HEK293 (cell line): ENCODE results near the gene SFT2D1.

Experiments
- CTCF ChIA-PET: fragments of 350-600 bp; formaldehyde crosslinking; extraction: SDS; loops from one replicate; lab custom pipeline; 2021; ENCODE audit warnings: antibody characterized with exemption; lab: Yijun Ruan, JAX
- POLR2A ChIA-PET: fragments of 300-600 bp; formaldehyde crosslinking; extraction: SDS; loops from one replicate; lab custom pipeline; 2020; ENCODE audit warnings: antibody characterized with exemption, inconsistent platforms; lab: Yijun Ruan, JAX
- H3K27ac ChIP-seq: fragments of 200-500 bp; sonication (Bioruptor generic); 2 replicates; pipeline ENCODE4 v1.5.1; 2014; ENCODE audit warnings: low read depth, low read length, control low read depth, inconsistent platforms; ENCODE audit errors: extremely low read depth
- H3K36me3 ChIP-seq, 2 experiments: fragments of 200-500 bp in 1 of 2; sonication (Bioruptor generic) in 1 of 2; 1 replicate in 1 of 2; 2 replicates in 1 of 2; pipeline ENCODE4 v1.5.1; 2014 to 2017; ENCODE audit warnings: inconsistent platforms in 2 of 2, low read length in 2 of 2; ENCODE audit not compliant: control insufficient read depth in 2 of 2, insufficient read depth in 1 of 2
- H3K4me1 ChIP-seq: fragments of 200-500 bp; sonication (Bioruptor generic); 2 replicates; pipeline ENCODE4 v1.5.1; 2014; ENCODE audit warnings: mild to moderate bottlenecking, low read length, inconsistent platforms; ENCODE audit not compliant: control insufficient read depth, insufficient read depth
- H3K4me3 ChIP-seq: 2 replicates; pipeline ENCODE4 v1.5.1; 2011; ENCODE audit warnings: low read depth, mild to moderate bottlenecking, control low read depth, low read length, moderate library complexity
- H3K9me3 ChIP-seq: fragments of 200-500 bp; sonication (Bioruptor generic); 2 replicates; pipeline ENCODE4 v1.5.1; 2014; ENCODE audit warnings: low read depth, low read length, inconsistent platforms; ENCODE audit not compliant: control insufficient read depth, insufficient read depth
- CTCF ChIP-seq: fragments of 450-650 bp; formaldehyde crosslinking; IDR thresholded peaks from 2 replicates; pipeline ENCODE4 v1.5.1; 2016; ENCODE audit warnings: missing biosample characterization, missing genetic modification characterization
- FEZF1 ChIP-seq: fragments of 450-650 bp; formaldehyde crosslinking; IDR thresholded peaks from 2 replicates; pipeline ENCODE4 v1.5.1; 2016; ENCODE audit warnings: missing biosample characterization, missing genetic modification characterization
- KLF9 ChIP-seq: fragments of 450-650 bp; formaldehyde crosslinking; IDR thresholded peaks from 2 replicates; pipeline ENCODE4 v1.5.1; 2016; ENCODE audit warnings: missing biosample characterization, missing genetic modification characterization, low read depth
- PATZ1 ChIP-seq: fragments of 450-650 bp; formaldehyde crosslinking; IDR thresholded peaks from 2 replicates; pipeline ENCODE4 v1.5.1; 2016; ENCODE audit warnings: missing biosample characterization, missing genetic modification characterization
- RBAK ChIP-seq: fragments of 450-650 bp; formaldehyde crosslinking; IDR thresholded peaks from 2 replicates; pipeline ENCODE4 v1.5.1; 2016; ENCODE audit warnings: missing biosample characterization, missing genetic modification characterization
- SP2 ChIP-seq: fragments of 450-650 bp; formaldehyde crosslinking; IDR thresholded peaks from 2 replicates; pipeline ENCODE4 v1.5.1; 2016; ENCODE audit warnings: missing biosample characterization, missing genetic modification characterization
- YY2 ChIP-seq: fragments of 450-650 bp; formaldehyde crosslinking; IDR thresholded peaks from 2 replicates; pipeline ENCODE4 v1.5.1; 2016; ENCODE audit warnings: missing biosample characterization, missing genetic modification characterization
- ZBTB20 ChIP-seq: fragments of 450-650 bp; formaldehyde crosslinking; IDR thresholded peaks from 2 replicates; pipeline ENCODE4 v1.5.1; 2016; ENCODE audit warnings: missing biosample characterization, missing genetic modification characterization
- ZBTB21 ChIP-seq: fragments of 450-650 bp; formaldehyde crosslinking; IDR thresholded peaks from 2 replicates; pipeline ENCODE4 v1.5.1; 2017; ENCODE audit warnings: missing biosample characterization, missing genetic modification characterization
- ZFHX2 ChIP-seq: fragments of 450-650 bp; formaldehyde crosslinking; conservative IDR thresholded peaks from 2 replicates; pipeline ENCODE4 v1.5.1; 2016; ENCODE audit warnings: missing biosample characterization, missing genetic modification characterization
- ZFP37 ChIP-seq: fragments of 450-650 bp; formaldehyde crosslinking; IDR thresholded peaks from 2 replicates; pipeline ENCODE4 v1.5.1; 2016; ENCODE audit warnings: missing biosample characterization, missing genetic modification characterization
- ZNF140 ChIP-seq: fragments of 450-650 bp; formaldehyde crosslinking; IDR thresholded peaks from 2 replicates; pipeline ENCODE4 v1.5.1; 2016; ENCODE audit warnings: missing biosample characterization, missing genetic modification characterization
- ZNF169 ChIP-seq: fragments of 450-650 bp; formaldehyde crosslinking; IDR thresholded peaks from 2 replicates; pipeline ENCODE4 v1.5.1; 2016; ENCODE audit warnings: missing biosample characterization, missing genetic modification characterization
- ZNF174 ChIP-seq: fragments of 450-650 bp; formaldehyde crosslinking; IDR thresholded peaks from 2 replicates; pipeline ENCODE4 v1.5.0; 2017; ENCODE audit warnings: missing biosample characterization, mild to moderate bottlenecking, missing genetic modification characterization
- ZNF175 ChIP-seq: fragments of 450-650 bp; formaldehyde crosslinking; IDR thresholded peaks from 2 replicates; pipeline ENCODE4 v1.5.1; 2016; ENCODE audit warnings: missing biosample characterization, missing genetic modification characterization
- ZNF221 ChIP-seq: fragments of 450-650 bp; formaldehyde crosslinking; IDR thresholded peaks from 2 replicates; pipeline ENCODE4 v1.5.1; 2017; ENCODE audit warnings: missing biosample characterization, missing genetic modification characterization, borderline replicate concordance
- ZNF223 ChIP-seq: fragments of 450-650 bp; formaldehyde crosslinking; IDR thresholded peaks from 2 replicates; pipeline ENCODE4 v1.5.1; 2016; ENCODE audit warnings: missing biosample characterization, missing genetic modification characterization
- ZNF24 ChIP-seq: fragments of 450-650 bp; formaldehyde crosslinking; IDR thresholded peaks from 2 replicates; pipeline ENCODE4 v1.5.1; 2016; ENCODE audit warnings: missing biosample characterization, missing genetic modification characterization
- ZNF26 ChIP-seq: fragments of 450-650 bp; formaldehyde crosslinking; IDR thresholded peaks from 2 replicates; pipeline ENCODE4 v1.5.1; 2016; ENCODE audit warnings: missing biosample characterization, missing genetic modification characterization
- ZNF350 ChIP-seq: fragments of 450-650 bp; formaldehyde crosslinking; IDR thresholded peaks from 2 replicates; pipeline ENCODE4 v1.5.0; 2017; ENCODE audit warnings: missing biosample characterization, mild to moderate bottlenecking, missing genetic modification characterization
- ZNF362 ChIP-seq: fragments of 450-650 bp; formaldehyde crosslinking; IDR thresholded peaks from 2 replicates; pipeline ENCODE4 v1.5.1; 2016; ENCODE audit warnings: missing biosample characterization, missing genetic modification characterization
- ZNF398 ChIP-seq: fragments of 450-650 bp; formaldehyde crosslinking; IDR thresholded peaks from 2 replicates; pipeline ENCODE4 v1.5.1; 2017; ENCODE audit warnings: missing biosample characterization, missing genetic modification characterization
- ZNF416 ChIP-seq: fragments of 450-650 bp; formaldehyde crosslinking; IDR thresholded peaks from 2 replicates; pipeline ENCODE4 v1.5.1; 2016; ENCODE audit warnings: missing biosample characterization, missing genetic modification characterization
- ZNF449 ChIP-seq: fragments of 450-650 bp; formaldehyde crosslinking; IDR thresholded peaks from 2 replicates; pipeline ENCODE4 v1.5.1; 2017; ENCODE audit warnings: missing biosample characterization, mild to moderate bottlenecking, missing genetic modification characterization, moderate library complexity
- ZNF529 ChIP-seq: fragments of 450-650 bp; formaldehyde crosslinking; IDR thresholded peaks from 2 replicates; pipeline ENCODE4 v1.5.1; 2017; ENCODE audit warnings: missing genetic modification characterization, missing biosample characterization; ENCODE audit not compliant: insufficient replicate concordance
- ZNF658 ChIP-seq: fragments of 450-650 bp; formaldehyde crosslinking; IDR thresholded peaks from 2 replicates; pipeline ENCODE4; 2016; ENCODE audit warnings: missing biosample characterization, missing genetic modification characterization
- ZNF677 ChIP-seq: fragments of 450-650 bp; IDR thresholded peaks from 2 replicates; pipeline ENCODE4 v1.5.0; 2018; ENCODE audit warnings: missing biosample characterization, mild to moderate bottlenecking, missing genetic modification characterization, moderate library complexity

Gene SFT2D1

GRCh38 chr6:166305562-166306117 is 36.7 kb downstream of the SFT2D1 start:
- H3K27ac ChIP-seq: no peak overlapping the region
- no peaks in the 10 kb centered on the region for H3K4me1 ChIP-seq
- TF ChIP-seq ZNF529 (no peak), ZNF223 (tag by site-specific recombination) (no peak), ZNF449 (tag by site-specific recombination) (no peak), ZFP37 (tag by site-specific recombination) (no peak), CTCF (no peak), ZNF140 (tag by site-specific recombination) (no peak), ZNF398 (tag by site-specific recombination) (no peak), PATZ1 (tag by site-specific recombination) (no peak), ZNF677 (tag by site-specific recombination) (no peak), YY2 (tag by site-specific recombination) (no peak), ZBTB20 (no peak), RBAK (no peak), ZNF169 (no peak)
- POLR2A ChIA-PET: no interaction called here
- H3K9me3 ChIP-seq: no peaks in the 10 kb centered on the region
- CTCF ChIA-PET: interaction anchor here (0.6 to 2.6 kb wide), 5 partner anchors 7 to 95 kb away, joined by 4 to 9 read pairs (median 5); no protein-coding TSS in a partner anchor
- H3K4me3 ChIP-seq: no peak overlapping the region
- H3K36me3 ChIP-seq: no peaks in the 10 kb centered on the region

GRCh38 chr6:166304106-166304505 is 38.2 kb downstream of the SFT2D1 start:
- Histone ChIP-seq H3K4me1 (no peaks in the 10 kb centered on the region), H3K4me3 (no peak overlapping the region), H3K9me3 (no peaks in the 10 kb centered on the region), H3K36me3 (no peaks in the 10 kb centered on the region), H3K27ac (no peak overlapping the region)
- ChIA-PET POLR2A (no interaction called here), CTCF (interaction anchor here (1.3 to 2.6 kb wide), 3 partner anchors 9 to 97 kb away, joined by 4 to 11 read pairs (median 9); no protein-coding TSS in a partner anchor)
- TF ChIP-seq FEZF1 (tag by site-specific recombination) (no peak), ZNF140 (tag by site-specific recombination) (no peak), ZFHX2 (tag by site-specific recombination) (no peak), ZNF221 (tag by site-specific recombination) (no peak), ZNF24 (tag by site-specific recombination) (no peak), ZNF26 (tag by site-specific recombination) (no peak), ZNF362 (tag by site-specific recombination) (no peak), KLF9 (tag by site-specific recombination) (no peak), ZNF350 (tag by site-specific recombination) (no peak), SP2 (no peak), ZNF416 (tag by site-specific recombination) (no peak), ZBTB21 (tag by site-specific recombination) (no peak), ZNF174 (tag by site-specific recombination) (no peak), ZNF175 (no peak), ZNF658 (tag by site-specific recombination) (no peak)
